ENCODE data around the gene MGAT5.

The MGAT5 gene

DNA sequence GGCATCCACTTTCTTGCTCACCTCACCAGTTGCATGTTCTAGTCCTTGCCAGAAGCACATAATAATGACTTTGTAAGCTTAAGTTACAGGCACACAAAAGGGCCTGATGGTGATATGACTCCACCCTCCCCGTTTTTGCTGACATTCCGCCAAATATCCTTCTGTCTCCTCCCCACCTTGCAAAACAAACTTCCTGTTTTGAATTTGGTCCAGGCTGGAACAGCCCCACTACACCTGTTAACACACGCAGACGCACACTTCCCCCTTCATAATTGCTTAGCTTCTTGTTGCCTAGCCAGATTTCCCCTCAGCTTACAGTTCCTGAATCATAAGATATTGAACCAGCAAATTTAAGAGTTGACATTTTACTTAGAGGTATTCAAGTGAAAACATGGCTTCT is at the start of gene MGAT5:
TSS of gene MGAT5 (plus strand) at position 269 of the 400 bp plus-strand sequence. CDS start 332 bp downstream, outside the sequence.
- peak in 1 of 2 donors; percentile 32 for DNase-seq

- DNase-seq = no peak
These were observed 48.8 kb upstream of the MGAT5 start for GRCh38 chr2:134205087-134205486.

DNA sequence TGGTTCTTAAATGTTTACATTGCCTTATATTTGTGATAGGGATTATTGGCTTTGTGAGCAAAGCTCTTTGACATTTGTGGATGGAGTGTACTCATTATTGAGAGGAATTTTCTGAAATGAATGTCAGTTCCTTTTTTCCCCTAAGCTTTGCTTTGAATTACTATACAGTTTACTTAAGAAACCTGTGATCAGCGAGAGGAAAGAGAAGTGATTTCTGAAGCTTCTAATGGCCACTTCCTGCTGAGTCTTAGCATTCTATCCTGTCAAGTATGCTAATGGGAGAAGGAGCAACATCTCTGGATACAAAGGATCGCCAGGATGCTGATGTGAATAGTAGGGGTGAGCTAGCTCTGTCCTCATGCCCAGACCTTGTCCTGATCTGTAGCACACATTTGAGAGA is 47.8 kb upstream of the MGAT5 start:
- DNase-seq = no peak

DNA sequence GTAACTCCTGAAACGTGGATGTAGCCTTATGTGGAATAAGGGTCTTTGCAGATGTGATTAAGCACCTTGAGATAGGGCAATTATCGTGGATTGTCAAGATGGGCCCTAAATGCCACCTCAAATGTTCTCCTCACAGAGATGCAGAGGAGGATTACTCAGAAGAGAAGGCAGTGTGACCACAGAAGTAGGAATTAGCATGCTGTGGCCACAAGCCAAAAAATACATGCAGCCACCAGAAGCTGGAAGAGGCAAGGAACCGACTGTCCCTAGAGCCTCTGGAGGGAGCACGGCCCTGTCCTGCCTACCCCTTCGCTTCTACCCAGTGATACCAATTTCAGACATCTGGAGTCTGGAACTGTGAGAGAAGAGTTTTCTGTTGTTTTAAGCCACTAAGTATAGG is 47.3 kb upstream of the MGAT5 start:
- no peak for DNase-seq

GRCh38 chr2:134207589-134208209 is 46.2 kb upstream of the MGAT5 start:
- DNase-seq = peak; percentile 60 to 72

GRCh38 chr2:134208825-134209224 is 45.0 kb upstream of the MGAT5 start:
- DNase-seq = no peak

DNA sequence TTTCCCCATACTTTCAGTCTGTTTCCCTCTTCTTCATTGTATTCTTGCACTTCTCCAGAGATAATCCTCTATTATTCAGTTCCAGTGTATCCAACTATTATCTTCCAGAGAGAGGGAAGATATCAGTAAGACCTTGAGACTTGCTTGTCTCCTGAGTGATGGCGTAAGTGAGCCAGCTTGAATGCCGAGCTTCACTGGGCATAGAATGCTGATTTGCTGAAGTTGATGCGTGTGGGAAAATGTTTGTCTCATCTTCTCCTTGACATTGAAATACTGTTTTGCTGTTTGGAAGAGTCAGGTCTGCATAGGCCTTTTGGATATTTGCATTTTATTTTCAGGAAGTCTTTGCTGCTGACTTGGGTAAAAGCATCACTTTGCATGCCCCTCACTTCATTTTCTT is 41.1 kb upstream of the MGAT5 start:
- DNase-seq = no peak

DNA sequence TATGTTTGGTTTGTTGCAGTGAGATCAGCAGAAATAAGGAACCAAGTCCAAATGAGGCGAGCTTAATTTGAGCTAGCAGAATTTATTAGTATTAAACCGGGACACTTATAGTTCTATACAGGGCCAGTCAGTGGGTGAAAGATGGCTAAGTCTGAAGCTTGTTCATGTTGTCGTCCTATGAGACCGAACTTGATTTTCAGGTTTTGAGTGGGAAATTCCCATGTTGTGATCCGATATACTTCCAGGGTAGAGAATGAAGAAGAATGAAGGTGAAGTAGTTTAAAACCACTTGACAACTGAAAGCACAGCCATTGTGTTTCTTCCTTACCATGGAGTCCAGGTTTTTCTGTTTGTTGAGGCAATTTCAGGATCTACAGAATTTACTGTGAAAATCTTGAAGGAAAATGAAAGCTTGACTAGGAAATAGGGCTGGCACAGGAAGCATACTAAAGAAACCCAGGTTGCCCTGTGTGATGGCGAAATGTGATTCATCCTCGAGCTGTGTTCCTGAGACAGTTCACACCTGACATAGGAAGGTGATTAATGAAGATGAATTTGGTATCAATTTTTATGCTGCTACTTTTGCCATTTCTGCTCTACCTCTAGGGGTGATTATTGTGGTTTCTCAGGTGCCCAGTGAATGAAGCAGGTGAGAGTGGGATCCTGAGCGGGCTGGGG is 37.6 kb upstream of the MGAT5 start:
- DNase-seq = no peak

- peak in 1 of 2 donors; percentile 62 for DNase-seq
These were observed 36.5 kb upstream of the MGAT5 start for GRCh38 chr2:134217351-134217750.

DNA sequence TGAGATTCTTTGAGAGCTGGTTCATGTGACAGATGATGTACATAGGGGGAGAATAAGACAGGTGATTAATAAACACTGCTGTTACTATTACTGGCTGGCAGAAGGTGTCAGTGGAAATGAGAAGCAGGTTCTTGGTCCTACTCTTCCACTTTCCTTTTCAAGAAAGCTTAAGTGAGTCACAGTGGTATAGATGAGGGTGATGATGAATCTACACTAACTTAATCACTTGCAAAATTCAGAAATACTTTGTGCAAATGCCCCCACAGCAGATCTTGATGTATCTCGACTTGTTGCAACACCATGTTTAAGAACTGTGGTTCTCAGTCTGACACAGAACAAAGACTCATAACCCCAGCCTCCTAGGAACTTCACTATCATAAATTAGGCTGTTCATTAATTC is 35.9 kb upstream of the MGAT5 start:
- DNase-seq = peak in 1 of 2 donors; percentile 43

DNA sequence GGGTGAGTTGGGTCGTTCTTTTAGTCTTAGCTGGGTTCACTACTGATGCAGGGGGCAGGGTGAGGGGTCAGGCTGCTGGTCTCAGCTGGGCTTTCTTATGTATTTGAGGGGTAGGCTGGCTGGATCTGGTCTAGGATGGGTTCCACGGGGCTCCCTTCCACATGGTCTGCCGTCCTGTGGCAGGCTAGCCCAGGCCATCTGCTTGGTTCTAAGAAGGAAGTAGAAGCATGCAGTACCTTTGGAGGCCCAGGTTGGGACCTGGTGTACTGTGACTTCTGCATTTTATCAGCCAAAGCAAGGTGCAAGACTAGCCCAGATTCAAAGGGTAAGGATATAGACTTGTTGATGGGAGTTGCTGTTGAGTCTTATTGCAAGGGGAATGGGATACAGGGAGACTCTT is 35.5 kb upstream of the MGAT5 start:
- peak in 1 of 2 donors; percentile 19 for DNase-seq

DNA sequence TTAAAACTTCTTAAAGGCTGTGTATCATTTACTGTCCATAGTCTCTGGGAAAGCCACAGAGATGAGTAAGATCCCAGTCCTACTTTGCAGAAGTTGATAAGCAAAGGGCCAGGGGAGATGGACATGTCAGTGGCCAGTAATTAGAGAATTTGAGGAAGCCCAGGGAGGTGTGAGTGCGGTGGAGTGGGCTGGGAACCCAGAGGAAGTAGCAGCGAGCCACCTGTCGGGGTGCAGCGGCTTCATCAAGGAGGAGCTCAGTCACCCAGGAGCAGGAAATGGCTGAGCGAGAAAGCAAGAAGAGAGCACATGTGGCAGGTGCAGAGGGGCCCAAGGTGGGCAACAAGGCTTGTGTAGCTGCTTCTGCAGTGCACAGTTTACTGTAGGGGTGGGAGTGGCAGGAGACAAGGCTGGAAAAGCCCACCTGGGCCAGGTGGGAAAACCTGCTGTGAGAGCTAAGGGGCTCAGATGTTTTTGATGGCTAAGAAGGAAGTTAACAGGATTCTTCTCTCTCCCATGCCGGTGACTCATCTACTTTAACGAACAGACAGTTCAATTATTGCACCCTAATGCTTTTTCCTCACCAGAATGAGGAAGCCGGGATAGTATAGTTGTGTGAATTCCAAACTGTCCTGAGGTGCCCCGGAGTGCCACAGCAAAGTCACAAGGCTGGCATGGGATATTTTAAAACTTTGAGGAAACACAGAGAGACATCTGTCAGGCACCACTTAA is 34.8 kb upstream of the MGAT5 start:
- peak; percentile 41 to 52 for DNase-seq

- no peak for DNase-seq
These were observed 33.4 kb upstream of the MGAT5 start for GRCh38 chr2:134220344-134220974.

GRCh38 chr2:134224005-134224404 is 29.9 kb upstream of the MGAT5 start:
- DNase-seq = no peak

DNA sequence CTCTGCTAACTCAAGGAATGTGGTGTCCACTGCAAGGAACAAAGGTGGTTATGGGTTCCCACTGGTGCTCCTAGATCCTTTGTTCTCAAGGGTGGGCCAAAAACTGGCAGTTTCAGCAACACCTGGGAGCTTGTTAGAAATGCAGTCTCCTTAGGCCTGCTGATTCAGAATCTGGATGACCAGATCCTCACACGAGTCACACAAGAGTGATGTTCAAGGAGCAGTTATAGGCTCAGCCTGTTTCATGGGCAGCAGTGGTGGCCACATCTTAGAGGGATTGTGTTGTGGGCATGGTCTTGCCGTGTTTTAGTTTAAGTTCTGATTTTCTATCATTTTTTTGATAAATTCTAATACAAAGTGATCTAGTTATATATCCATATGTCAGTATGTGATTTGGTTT is 28.7 kb upstream of the MGAT5 start:
- DNase-seq = no peak

DNA sequence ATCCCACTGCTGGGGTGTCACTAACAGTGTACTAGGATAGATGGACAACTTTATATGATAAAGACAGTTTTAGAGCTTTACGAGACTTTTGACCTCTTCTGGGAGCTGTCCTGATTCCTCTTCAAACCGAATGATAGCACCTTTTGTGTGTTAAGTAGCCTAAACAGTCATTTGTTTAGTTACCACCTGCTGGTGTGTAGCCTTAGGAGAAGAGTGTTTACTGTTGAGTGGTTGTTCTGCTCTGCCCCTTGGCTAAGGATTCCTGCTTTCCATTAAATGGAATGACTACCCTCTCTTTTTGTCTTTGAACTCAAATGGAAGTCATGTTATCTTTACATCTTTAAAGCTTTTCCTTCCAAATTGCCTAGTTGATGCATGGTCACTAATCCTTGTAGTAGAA is 28.0 kb upstream of the MGAT5 start:
- DNase-seq = no peak

- DNase-seq = no peak
These were observed 27.3 kb upstream of the MGAT5 start for GRCh38 chr2:134226601-134227000.

- no peak for DNase-seq
These were observed 26.2 kb upstream of the MGAT5 start for GRCh38 chr2:134227666-134228065.

- no peak for DNase-seq
These were observed 25.4 kb upstream of the MGAT5 start for GRCh38 chr2:134228493-134228903.

DNA sequence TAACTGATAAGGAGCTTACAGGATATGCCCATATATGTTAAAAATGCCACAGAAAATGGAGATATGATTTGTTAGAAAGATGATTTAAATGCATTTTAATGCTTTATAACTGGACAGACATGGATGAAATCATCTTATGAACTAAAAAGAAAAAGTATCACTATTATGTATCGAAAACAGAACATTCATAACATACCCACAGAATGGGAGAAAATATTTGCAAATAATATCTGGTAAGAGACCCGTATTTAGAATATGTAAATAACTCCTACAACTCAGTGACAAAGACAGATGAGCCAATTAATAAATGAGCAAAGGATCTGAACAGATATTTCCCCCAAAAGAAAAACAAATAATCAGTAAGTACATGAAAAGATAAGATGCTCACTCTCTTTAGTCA is 24.3 kb upstream of the MGAT5 start:
- no peak for DNase-seq

GRCh38 chr2:134230885-134231284 is 23.0 kb upstream of the MGAT5 start:
- no peak for DNase-seq

DNA sequence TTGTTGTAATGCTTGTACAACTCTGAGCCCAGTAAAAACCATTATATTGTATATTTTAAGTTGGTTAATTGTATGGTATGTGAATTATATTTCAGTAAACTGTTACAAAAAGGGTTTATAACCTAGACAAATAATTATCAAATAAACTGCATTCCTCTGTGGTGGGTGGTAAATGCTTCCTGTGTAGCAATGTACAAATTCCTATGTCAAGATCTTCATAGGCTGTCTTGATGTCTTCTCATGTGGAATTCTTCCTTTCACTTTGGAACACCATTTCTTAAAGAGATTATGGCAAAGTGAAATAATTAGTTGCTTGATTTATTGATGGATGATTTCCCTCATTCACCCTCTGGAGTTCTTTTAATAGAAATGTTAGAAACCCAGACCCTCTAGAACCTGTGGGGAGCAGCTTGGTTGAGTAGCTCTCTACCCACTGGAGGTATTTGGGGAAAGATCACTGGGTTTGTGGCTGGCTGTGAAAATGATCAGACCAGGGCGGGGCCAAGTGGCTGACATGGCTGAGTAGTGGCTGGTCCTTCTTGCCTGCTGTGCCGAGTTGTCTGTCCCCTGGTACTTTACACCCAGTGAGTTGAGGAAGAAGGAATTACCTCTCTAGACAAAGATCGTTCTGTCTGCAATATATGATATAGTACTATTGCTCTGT is 22.4 kb upstream of the MGAT5 start:
- no peak for DNase-seq

DNA sequence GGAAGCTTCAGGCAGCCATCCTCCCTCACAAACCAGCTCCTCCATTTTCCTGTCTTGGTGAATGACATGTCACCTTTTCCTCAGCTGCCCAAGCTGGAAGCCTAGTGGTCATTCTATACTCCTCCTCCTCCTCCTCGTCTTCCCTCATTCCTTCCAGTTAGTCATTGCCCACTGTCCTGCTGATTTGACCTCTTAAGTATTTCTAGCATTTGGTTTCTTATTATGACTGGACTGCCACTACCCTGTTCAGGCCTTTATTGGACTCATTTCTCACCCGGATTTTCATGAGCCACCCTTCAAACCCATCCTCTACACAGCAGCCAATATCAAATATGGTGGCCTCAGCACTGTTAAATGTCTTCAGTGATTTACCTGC is 21.9 kb upstream of the MGAT5 start:
- DNase-seq = no peak

Data from CD4-positive, alpha-beta T cell treated with Interferon alpha-2 for 1 hour (primary cell).